A673 (cell line): ENCODE results near the gene GGCT. TPM values are rescaled to one million over a fixed set of nuclear protein-coding genes. Genes with fewer than 3 reads are reported as not detected.

Experiments
- BruUV-seq: library from RNA; stranded (reverse); fragments of 400-500 nt; replicated peaks from 2 replicates; lab custom pipeline; 2021; lab: Mats Ljungman, UMichigan
- CTCF ChIA-PET: fragments of 300-600 bp; sonication (Branson Sonifier 250); formaldehyde crosslinking; loops from one replicate; lab custom pipeline; 2022; ENCODE audit warnings: antibody characterized with exemption; lab: Charles Lee
- POLR2A ChIA-PET: fragments of 300-600 bp; sonication (Branson Sonifier 250); formaldehyde crosslinking; loops from one replicate; lab custom pipeline; 2022; ENCODE audit warnings: antibody characterized with exemption; ENCODE audit not compliant: low non-redundant PET; lab: Charles Lee
- DNase-seq: peaks from one replicate; pipeline ENCODE4 v3.0.0-alpha.2; 2015; ENCODE audit warnings: low spot score
- H3K27ac ChIP-seq: fragments of 200-600 bp; sonication (generic); 2 replicates; pipeline ENCODE4 v1.5.1; 2016; ENCODE audit warnings: mixed run types, low read depth, mild to moderate bottlenecking, mixed read lengths, antibody characterized with exemption, low read length; ENCODE audit not compliant: poor library complexity, severe bottlenecking
- H3K27me3 ChIP-seq: fragments of 200-600 bp; sonication (generic); replicated peaks from 2 replicates; pipeline ENCODE4 v1.6.1; 2017; ENCODE audit warnings: mixed run types, low read depth, mild to moderate bottlenecking, mixed read lengths, antibody characterized with exemption, low read length; ENCODE audit not compliant: insufficient read depth, poor library complexity
- H3K36me3 ChIP-seq: fragments of 200-600 bp; sonication (generic); 2 replicates; pipeline ENCODE4 v1.6.1; 2016; ENCODE audit warnings: mixed run types, mild to moderate bottlenecking, mixed read lengths, antibody characterized with exemption, low read length; ENCODE audit not compliant: insufficient read depth, poor library complexity, severe bottlenecking
- H3K4me1 ChIP-seq: fragments of 200-600 bp; sonication (generic); 2 replicates; pipeline ENCODE4 v1.6.1; 2017; ENCODE audit warnings: mixed run types, mild to moderate bottlenecking, mixed read lengths, antibody characterized with exemption, low read length; ENCODE audit not compliant: insufficient read depth, poor library complexity, severe bottlenecking
- H3K4me3 ChIP-seq: fragments of 200-600 bp; sonication (generic); 2 replicates; pipeline ENCODE4 v1.5.1; 2016; ENCODE audit warnings: low read depth, mixed run types, mild to moderate bottlenecking, mixed read lengths, low read length; ENCODE audit not compliant: poor library complexity, severe bottlenecking
- H3K9me3 ChIP-seq: fragments of 200-600 bp; sonication (generic); 2 replicates; pipeline ENCODE4 v1.6.1; 2016; ENCODE audit warnings: mixed run types, low read depth, mild to moderate bottlenecking, mixed read lengths, antibody characterized with exemption, low read length; ENCODE audit not compliant: poor library complexity, severe bottlenecking
- CTCF ChIP-seq: fragments of 300-800, 200-600 bp; sonication (generic); conservative IDR thresholded peaks from 2 replicates; pipeline ENCODE4 v1.5.1; 2017; ENCODE audit warnings: low read depth, mild to moderate bottlenecking, antibody characterized with exemption, low read length, moderate library complexity, mixed read lengths
- EZH2 ChIP-seq: fragments of 200-600 bp; sonication (generic); IDR thresholded peaks from 2 replicates; pipeline ENCODE4 v1.6.1; 2017; ENCODE audit warnings: borderline replicate concordance, low read depth, mild to moderate bottlenecking, mixed read lengths, antibody characterized with exemption, low read length; ENCODE audit not compliant: poor library complexity, severe bottlenecking
- intact Hi-C: fragments of 100-400 bp; cut with micrococcal nuclease; formaldehyde crosslinking; loops from one replicate; pipeline ENCODE4 v1.10.0; 2022; ENCODE audit not compliant: unreplicated experiment
- total RNA-seq: library from RNA; stranded (reverse); gene quantifications from 2 replicates; pipeline ENCODE4 v1.2.3, GENCODE V29; 2021

GGCT gene
- total RNA-seq, 1 experiment from 2014 or later: 66.0 TPM

- TF ChIP-seq EZH2: no peak
- no peak for TF ChIP-seq CTCF
- intact Hi-C loops: no loop called here
- Histone ChIP-seq H3K36me3 (no peaks in the 10 kb centered on the region), H3K27me3 (no peaks in the 10 kb centered on the region), H3K4me1 (no peaks in the 10 kb centered on the region), H3K27ac (no peak overlapping the region), H3K4me3 (no peak overlapping the region), H3K9me3 (no peaks in the 10 kb centered on the region)
- no TSS peak for BruUV-seq
- DNase-seq: no peak
- ChIA-PET POLR2A (no interaction called here), CTCF (no interaction called here)
Observed at GRCh38 chr7:30462179-30462578, 42.5 kb downstream of the GGCT start.

GRCh38 chr7:30460246-30460633 lies 44.4 kb downstream of the GGCT start:
- no peak overlapping the region for H3K4me3 ChIP-seq
- no TSS peak for BruUV-seq
- no peak for DNase-seq
- H3K27ac ChIP-seq: no peak overlapping the region
- intact Hi-C loops: no loop called here
- TF ChIP-seq CTCF: no peak
- TF ChIP-seq EZH2: no peak
- H3K27me3 ChIP-seq: no peaks in the 10 kb centered on the region
- no peaks in the 10 kb centered on the region for H3K36me3 ChIP-seq
- no peaks in the 10 kb centered on the region for H3K9me3 ChIP-seq
- ChIA-PET CTCF (no interaction called here), POLR2A (no interaction called here)
- no peaks in the 10 kb centered on the region for H3K4me1 ChIP-seq

GRCh38 chr7:30459591-30460245 lies 44.9 kb downstream of the GGCT start:
- TF ChIP-seq EZH2 (no peak), CTCF (no peak)

More at GRCh38 chr7:30459591-30460245, 44.9 kb downstream of the GGCT start:
- Histone ChIP-seq H3K27me3 (no peaks in the 10 kb centered on the region), H3K4me1 (no peaks in the 10 kb centered on the region), H3K36me3 (no peaks in the 10 kb centered on the region), H3K4me3 (no peak overlapping the region), H3K27ac (no peak overlapping the region), H3K9me3 (no peaks in the 10 kb centered on the region)
- ChIA-PET POLR2A (no interaction called here), CTCF (no interaction called here)
- DNase-seq: no peak
- no TSS peak for BruUV-seq
- intact Hi-C loops: no loop called here
